IMR-90 (cell line): ENCODE data around the gene HOXD9. TPM values are rescaled to one million over a fixed set of nuclear protein-coding genes. Genes with fewer than 3 reads are reported as not detected.

ENCODE experiments used
- ATAC-seq: fragments of 200-7000 bp; cut with Tn5 transposase; 2 replicates; pipeline ENCODE4 v1.9.1; 2020; ENCODE audit warnings: low read depth, mild to moderate bottlenecking, moderate library complexity
- BruUV-seq: library from RNA; stranded (reverse); fragments of 400-500 nt; replicated peaks from 2 replicates; lab custom pipeline; 2021; lab: Mats Ljungman, UMichigan
- CTCF ChIA-PET: fragments of 300-600 bp; formaldehyde crosslinking; extraction: SDS; loops from one replicate; lab custom pipeline; 2021; ENCODE audit warnings: antibody characterized with exemption; lab: Yijun Ruan, JAX
- POLR2A ChIA-PET: fragments of 300-600 bp; sonication (Branson Sonifier 250); formaldehyde crosslinking; loops from one replicate; lab custom pipeline; 2022; ENCODE audit warnings: antibody characterized with exemption; ENCODE audit not compliant: unreplicated experiment; lab: Charles Lee
- DNase-seq: peaks from one replicate; pipeline ENCODE4 v3.0.0; 2013
- H2AFZ ChIP-seq: replicated peaks from 2 replicates; pipeline ENCODE3; 2013; ENCODE audit warnings: low read length, mild to moderate bottlenecking; ENCODE audit not compliant: poor library complexity
- H2AK5ac ChIP-seq: 2 replicates; pipeline ENCODE4 v1.6.1; 2013; ENCODE audit warnings: low read depth, low read length, inconsistent platforms
- H2AK9ac ChIP-seq: replicated peaks from 2 replicates; pipeline ENCODE3; 2013; ENCODE audit warnings: mild to moderate bottlenecking, low read depth, low read length, moderate library complexity; ENCODE audit not compliant: poor library complexity
- H2BK120ac ChIP-seq: 2 replicates; pipeline ENCODE4 v1.6.1; 2013; ENCODE audit warnings: low read depth, low read length, inconsistent platforms
- H2BK15ac ChIP-seq: 3 replicates; pipeline ENCODE4 v1.6.1; 2013; ENCODE audit warnings: low read depth, low read length, inconsistent platforms
- H2BK20ac ChIP-seq: 2 replicates; pipeline ENCODE4 v1.6.1; 2013; ENCODE audit warnings: low read depth, mild to moderate bottlenecking, inconsistent platforms, low read length, moderate library complexity
- H2BK5ac ChIP-seq: 2 replicates; pipeline ENCODE4 v1.6.1; 2013; ENCODE audit warnings: mild to moderate bottlenecking, low read depth, low read length, inconsistent platforms; ENCODE audit not compliant: poor library complexity, severe bottlenecking
- H3K14ac ChIP-seq: replicated peaks from 2 replicates; pipeline ENCODE4 v1.6.1; 2013; ENCODE audit warnings: low read depth, low read length, inconsistent platforms
- H3K18ac ChIP-seq: 2 replicates; pipeline ENCODE4 v1.6.1; 2013; ENCODE audit warnings: low read depth, low read length, control low read depth
- H3K23ac ChIP-seq: 2 replicates; pipeline ENCODE4 v1.6.1; 2013; ENCODE audit warnings: low read depth, low read length, inconsistent platforms
- H3K27ac ChIP-seq: 2 replicates; pipeline ENCODE4 v1.5.1; 2013; ENCODE audit warnings: mild to moderate bottlenecking, control low read depth, low read length; ENCODE audit not compliant: insufficient read depth
- H3K27me3 ChIP-seq: 2 replicates; pipeline ENCODE4 v1.6.1; 2013; ENCODE audit warnings: low read length; ENCODE audit not compliant: control insufficient read depth, insufficient read depth
- H3K36me3 ChIP-seq: 2 replicates; pipeline ENCODE4 v1.6.1; 2013; ENCODE audit warnings: low read length, mixed read lengths; ENCODE audit not compliant: control insufficient read depth, insufficient read depth
- H3K4ac ChIP-seq: 2 replicates; pipeline ENCODE4 v1.6.1; 2013; ENCODE audit warnings: low read depth, low read length, inconsistent platforms
- H3K4me1 ChIP-seq: 2 replicates; pipeline ENCODE4 v1.6.1; 2013; ENCODE audit warnings: low read length, mixed read lengths; ENCODE audit not compliant: control insufficient read depth, insufficient read depth
- H3K4me2 ChIP-seq: 2 replicates; pipeline ENCODE4 v1.6.1; 2013; ENCODE audit warnings: low read depth, mild to moderate bottlenecking, control low read depth, low read length, moderate library complexity
- H3K4me3 ChIP-seq: 2 replicates; pipeline ENCODE4 v1.5.1; 2013; ENCODE audit warnings: low read depth, mild to moderate bottlenecking, control low read depth, low read length, moderate library complexity; ENCODE audit not compliant: insufficient read depth
- H3K56ac ChIP-seq: 2 replicates; pipeline ENCODE4 v1.6.1; 2013; ENCODE audit warnings: low read length, inconsistent platforms; ENCODE audit not compliant: insufficient read depth; ENCODE audit errors: extremely low read depth
- H3K79me1 ChIP-seq, 2 experiments: 2 replicates each; pipeline ENCODE4 v1.6.1; 2013; ENCODE audit warnings: low read length in 2 of 2, inconsistent platforms in 1 of 2, low read depth in 1 of 2
- H3K9ac ChIP-seq: 2 replicates; pipeline ENCODE4 v1.6.1; 2013; ENCODE audit warnings: low read depth, low read length, control low read depth
- H3K9me1 ChIP-seq: 2 replicates; pipeline ENCODE4 v1.6.1; 2013; ENCODE audit warnings: low read length, inconsistent platforms; ENCODE audit not compliant: insufficient read depth
- H3K9me3 ChIP-seq: 2 replicates; pipeline ENCODE4 v1.6.1; 2013; ENCODE audit warnings: low read length; ENCODE audit not compliant: control insufficient read depth, insufficient read depth
- H4K20me1 ChIP-seq: 2 replicates; pipeline ENCODE4 v1.6.1; 2013; ENCODE audit warnings: low read length, inconsistent platforms; ENCODE audit not compliant: insufficient read depth
- H4K5ac ChIP-seq: 2 replicates; pipeline ENCODE4 v1.6.1; 2013; ENCODE audit warnings: mild to moderate bottlenecking, low read depth, low read length, control low read depth
- H4K8ac ChIP-seq, 2 experiments: 2 replicates each; pipeline ENCODE4 v1.6.1; 2013; ENCODE audit warnings: low read depth in 2 of 2, low read length in 2 of 2, control low read depth in 1 of 2, inconsistent platforms in 1 of 2
- H4K91ac ChIP-seq: 2 replicates; pipeline ENCODE4 v1.6.1; 2013; ENCODE audit warnings: low read depth, low read length, inconsistent platforms; ENCODE audit not compliant: insufficient read depth
- BHLHE40 ChIP-seq: fragments of 150-350 bp; IDR thresholded peaks from 2 replicates; pipeline ENCODE4 v1.6.1; 2016; ENCODE audit warnings: mild to moderate bottlenecking, low read depth, low read length
- CHD1 ChIP-seq: IDR thresholded peaks from 2 replicates; pipeline ENCODE4 v1.6.1; 2012; ENCODE audit warnings: low read depth, low read length, improper control_type of control experiment
- CTCF ChIP-seq: conservative IDR thresholded peaks from 2 replicates; pipeline ENCODE4 v1.5.1; 2012; ENCODE audit warnings: mild to moderate bottlenecking, low read depth, low read length, improper control_type of control experiment
- FOS ChIP-seq: fragments of 150-350 bp; IDR thresholded peaks from 2 replicates; pipeline ENCODE4 v1.6.1; 2016; ENCODE audit warnings: low read depth, low read length
- MAZ ChIP-seq: IDR thresholded peaks from 2 replicates; pipeline ENCODE4 v1.6.1; 2012; ENCODE audit warnings: low read depth, mild to moderate bottlenecking, low read length, improper control_type of control experiment, moderate library complexity, borderline replicate concordance
- MXI1 ChIP-seq: IDR thresholded peaks from 2 replicates; pipeline ENCODE4 v1.6.1; 2012; ENCODE audit warnings: low read depth, mild to moderate bottlenecking, low read length, moderate library complexity, borderline replicate concordance
- NFE2L2 ChIP-seq: fragments of 150-350 bp; IDR thresholded peaks from 2 replicates; pipeline ENCODE4 v1.6.1; 2016; ENCODE audit warnings: low read depth, mild to moderate bottlenecking, low read length
- RAD21 ChIP-seq: IDR thresholded peaks from 2 replicates; pipeline ENCODE4 v1.6.1; 2012; ENCODE audit warnings: low read length, improper control_type of control experiment
- SMC3 ChIP-seq: fragments of 150-350 bp; IDR thresholded peaks from 2 replicates; pipeline ENCODE4 v1.6.1; 2016; ENCODE audit warnings: low read depth, mild to moderate bottlenecking, antibody characterized with exemption, low read length, moderate library complexity
- WGBS, 2 experiments: methylation state at CpG; one replicate each; pipeline versions ENCODE4 v1.1.5 to v1.1.7; 2013; ENCODE audit warnings: missing lambda C conversion rate in 2 of 2; ENCODE audit not compliant: insufficient read length in 1 of 2; ENCODE audit errors: extremely low coverage in 2 of 2; 5-methylcytosine and 5-hydroxymethylcytosine counted together
- dilution Hi-C: fragments of 300-500 bp; cut with HindIII; formaldehyde crosslinking; loops from one replicate; pipeline ENCODE4 v1.14.3; 2018; ENCODE audit warnings: low sequenced_read_pairs; ENCODE audit not compliant: unreplicated experiment
- in situ Hi-C: fragments of 300-500 bp; cut with MboI; formaldehyde crosslinking; loops from 3 replicates; pipeline ENCODE4 v1.14.3; 2019; ENCODE audit warnings: low sequenced_read_pairs, inconsistent platforms, mixed read lengths
- intact Hi-C: fragments of 100-400 bp; cut with micrococcal nuclease; formaldehyde crosslinking; loops from 2 replicates; pipeline ENCODE4 v1.10.0; 2022
- polyA plus RNA-seq, 3 experiments: library from polyadenylated mRNA; depleted of rRNA; stranded (reverse); fragments of >200 nt; gene quantifications; 2 replicates each; pipeline ENCODE4 v1.2.3, GENCODE V29; 2012; ENCODE audit warnings: low replicate concordance in 1 of 3
- total RNA-seq: library from RNA; depleted of rRNA; stranded (reverse); fragments of >200 nt; gene quantifications from 2 replicates; pipeline ENCODE4 v1.2.3, GENCODE V29; 2012
- TF ChIP-seq, protein P1 (sequence below): fragments of 150-350 bp; IDR thresholded peaks from 2 replicates; pipeline ENCODE4 v1.6.1; 2017; ENCODE audit warnings: mild to moderate bottlenecking, antibody characterized with exemption, low read length, low read depth

Gene HOXD9
- total and polyA plus RNA-seq, 2 of the 4 experiments (the other 2 are of a cell fraction): not detected

DNA sequence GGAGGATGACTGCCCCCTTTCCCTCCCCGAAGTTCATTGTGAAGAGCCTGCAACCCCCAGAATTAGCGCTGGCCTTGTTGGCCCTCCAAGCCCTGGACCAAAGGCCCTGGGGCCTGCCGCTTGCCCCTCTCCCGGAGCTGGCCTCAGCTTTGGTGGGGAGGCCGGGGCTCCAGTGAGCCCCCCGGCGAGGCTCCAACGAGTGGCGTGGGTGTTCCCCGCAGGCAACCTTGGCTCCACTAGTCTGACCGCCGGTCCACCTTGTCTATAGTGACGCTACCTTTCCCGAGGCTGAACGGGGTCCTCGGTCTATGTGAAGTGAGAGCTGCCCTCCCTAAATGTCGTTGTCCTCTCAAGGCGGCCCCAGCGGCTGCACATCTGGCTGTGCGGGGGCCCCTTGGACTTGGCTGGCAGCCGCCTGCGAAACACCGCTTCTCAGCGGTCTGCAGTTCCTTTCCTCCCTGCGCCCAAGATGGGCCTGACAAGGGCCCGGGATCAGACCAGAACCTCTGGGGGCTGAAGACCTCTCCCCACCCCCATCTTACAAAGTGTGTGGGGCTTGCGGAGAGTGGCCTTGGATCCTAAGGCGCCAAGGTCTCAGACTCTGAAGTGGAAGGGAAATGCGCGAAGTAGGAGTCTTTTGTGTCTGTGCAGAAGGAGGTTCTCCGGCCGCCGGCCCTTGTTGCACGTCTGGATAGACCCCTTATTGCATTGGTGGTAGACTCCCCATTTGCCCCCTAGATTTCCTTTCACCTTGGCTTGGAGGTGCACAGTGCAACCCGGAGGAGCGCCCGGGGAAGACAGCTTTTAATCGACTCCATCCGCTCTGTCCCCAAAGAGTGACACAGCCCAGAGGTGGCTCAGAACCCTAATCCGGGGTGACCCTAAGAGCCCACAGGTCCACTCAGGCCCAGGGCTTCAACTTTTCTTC, 9.9 kb upstream of the HOXD9 start (continued):
- no peak for TF ChIP-seq NFE2L2

DNA sequence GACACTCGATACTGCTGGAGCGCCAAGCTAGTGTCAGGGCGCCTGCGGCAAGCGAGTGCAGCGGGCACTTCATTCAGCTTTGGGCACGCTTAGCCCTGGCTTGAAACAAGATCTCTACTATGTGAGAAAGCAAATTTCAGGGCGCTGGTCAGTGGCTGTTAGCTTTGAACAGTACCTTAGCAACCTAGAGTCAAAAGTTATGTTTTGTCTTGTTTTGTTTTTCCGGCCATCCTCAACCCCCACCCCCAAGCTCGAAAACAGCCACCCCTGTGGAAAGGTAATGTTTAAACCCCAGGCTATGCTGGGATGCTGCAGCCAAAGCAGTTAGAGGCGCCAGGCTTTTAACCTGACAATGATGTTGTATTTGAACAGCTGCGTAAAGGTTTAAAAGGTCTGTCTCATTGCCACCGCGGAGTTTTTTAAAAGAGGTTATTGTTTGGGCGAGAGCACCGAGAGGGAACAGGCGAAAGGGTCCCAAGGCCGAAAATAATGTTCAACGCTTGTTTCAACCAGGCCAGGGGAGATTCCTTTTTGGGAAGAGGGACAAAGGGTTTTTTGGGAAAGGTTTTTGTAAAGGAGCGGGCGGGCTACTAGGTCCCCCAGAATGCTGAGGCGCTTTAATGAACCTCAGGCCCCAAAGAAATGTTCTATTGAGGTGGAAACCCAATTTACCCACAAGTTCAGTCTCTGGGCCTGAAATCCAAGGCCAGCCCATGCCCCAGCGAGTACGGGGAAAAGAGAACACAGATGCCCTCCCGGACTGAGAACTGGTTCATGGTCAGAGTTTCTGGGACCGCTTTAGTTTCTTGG, 8.2 kb upstream of the HOXD9 start:
- H3K27ac ChIP-seq: no peak overlapping the region
- intact Hi-C loops: no loop called here
- DNase-seq (no peak), ATAC-seq (no peak)
- H3K4me2 ChIP-seq: no peak overlapping the region
- no peak overlapping the region for H3K4ac ChIP-seq
- no peak overlapping the region for H3K23ac ChIP-seq
- no peak overlapping the region for H2AK9ac ChIP-seq
- H2AFZ ChIP-seq: no peak overlapping the region
- no peak overlapping the region for H3K4me3 ChIP-seq
- no peaks in the 10 kb centered on the region for H3K79me1 ChIP-seq
- no peak overlapping the region for H3K18ac ChIP-seq
- H3K56ac ChIP-seq: no peak overlapping the region
- no peak overlapping the region for H3K9ac ChIP-seq
- H2BK20ac ChIP-seq: no peak overlapping the region
- H2BK120ac ChIP-seq: no peak overlapping the region
- no peak overlapping the region for H4K8ac ChIP-seq
- ChIA-PET POLR2A (no interaction called here), CTCF (interaction anchor here (0.6 to 1.0 kb wide), 3 partner anchors 13 to 286 kb away, joined by 3 to 7 read pairs (median 3); no protein-coding TSS in a partner anchor)
- H2BK15ac ChIP-seq: no peak overlapping the region
- H3K36me3 ChIP-seq: no peaks in the 10 kb centered on the region
- no peaks in the 10 kb centered on the region for H3K9me1 ChIP-seq
- no peak overlapping the region for H2AK5ac ChIP-seq
- no peaks in the 10 kb centered on the region for H4K20me1 ChIP-seq
- H3K9me3 ChIP-seq: peaks cover 12% of the 10 kb centered on the region
- H3K4me1 ChIP-seq: no peaks in the 10 kb centered on the region
- peaks cover 92% of the 10 kb centered on the region for H3K27me3 ChIP-seq
- H2BK5ac ChIP-seq: no peak overlapping the region
- no peak overlapping the region for H4K5ac ChIP-seq
- H3K14ac ChIP-seq: no peak overlapping the region
- BruUV-seq: no TSS peak
- 2% methylated on average over 18 of the region's 26 CpGs; no CpG with 5 or more reads in 1 of the 2 experiments for WGBS, 2 experiments
- dilution Hi-C loops: no loop called here
- in situ Hi-C loops: no loop called here
- no peak overlapping the region for H4K91ac ChIP-seq
- TF ChIP-seq MXI1 (no peak), BHLHE40 (no peak), SMC3 (no peak), CHD1 (no peak), FOS (no peak), CTCF (no peak), RAD21 (no peak), NFE2L2 (no peak), MAZ (no peak)
- TF ChIP-seq, protein P1, sequence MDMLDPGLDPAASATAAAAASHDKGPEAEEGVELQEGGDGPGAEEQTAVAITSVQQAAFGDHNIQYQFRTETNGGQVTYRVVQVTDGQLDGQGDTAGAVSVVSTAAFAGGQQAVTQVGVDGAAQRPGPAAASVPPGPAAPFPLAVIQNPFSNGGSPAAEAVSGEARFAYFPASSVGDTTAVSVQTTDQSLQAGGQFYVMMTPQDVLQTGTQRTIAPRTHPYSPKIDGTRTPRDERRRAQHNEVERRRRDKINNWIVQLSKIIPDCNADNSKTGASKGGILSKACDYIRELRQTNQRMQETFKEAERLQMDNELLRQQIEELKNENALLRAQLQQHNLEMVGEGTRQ: no peak
